ENCODE data around the gene PDS5B. TPM values are rescaled to one million over a fixed set of nuclear protein-coding genes. Genes with fewer than 3 reads are reported as not detected.

PDS5B gene
- total and polyA plus RNA-seq, 11 donors: 3.7 to 28.8 (median 18.6) TPM

DNA sequence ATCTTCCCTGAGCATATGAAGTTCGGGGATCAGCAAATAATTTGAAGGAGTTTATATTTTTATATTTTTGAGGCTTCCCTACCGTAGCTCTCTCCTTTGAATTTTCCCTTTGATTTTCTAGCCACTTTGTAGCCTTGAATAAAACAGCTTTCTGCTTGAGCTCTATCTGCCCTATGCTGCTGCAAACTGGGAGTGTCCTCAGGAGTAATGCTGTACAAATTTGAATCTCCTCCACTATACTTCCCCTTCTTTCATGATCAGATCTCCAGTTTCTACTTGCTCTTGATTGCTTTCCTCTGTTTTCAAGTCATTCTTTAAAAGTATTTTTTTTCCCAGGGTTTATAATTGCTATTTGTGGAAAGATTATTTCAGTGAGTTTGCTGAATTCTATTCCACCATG lies 14.6 kb downstream of the PDS5B start:
- no peak for DNase-seq
- WGBS, 4 donors: 63 to 85% (median 75%) methylated on average over 2 of the region's 2 CpGs
- intact Hi-C loops (cut with DNase I): no loop called here
- no peak for TF ChIP-seq POLR2A (IDR thresholded peaks at IDR 0.05)
- TF ChIP-seq, protein P1, sequence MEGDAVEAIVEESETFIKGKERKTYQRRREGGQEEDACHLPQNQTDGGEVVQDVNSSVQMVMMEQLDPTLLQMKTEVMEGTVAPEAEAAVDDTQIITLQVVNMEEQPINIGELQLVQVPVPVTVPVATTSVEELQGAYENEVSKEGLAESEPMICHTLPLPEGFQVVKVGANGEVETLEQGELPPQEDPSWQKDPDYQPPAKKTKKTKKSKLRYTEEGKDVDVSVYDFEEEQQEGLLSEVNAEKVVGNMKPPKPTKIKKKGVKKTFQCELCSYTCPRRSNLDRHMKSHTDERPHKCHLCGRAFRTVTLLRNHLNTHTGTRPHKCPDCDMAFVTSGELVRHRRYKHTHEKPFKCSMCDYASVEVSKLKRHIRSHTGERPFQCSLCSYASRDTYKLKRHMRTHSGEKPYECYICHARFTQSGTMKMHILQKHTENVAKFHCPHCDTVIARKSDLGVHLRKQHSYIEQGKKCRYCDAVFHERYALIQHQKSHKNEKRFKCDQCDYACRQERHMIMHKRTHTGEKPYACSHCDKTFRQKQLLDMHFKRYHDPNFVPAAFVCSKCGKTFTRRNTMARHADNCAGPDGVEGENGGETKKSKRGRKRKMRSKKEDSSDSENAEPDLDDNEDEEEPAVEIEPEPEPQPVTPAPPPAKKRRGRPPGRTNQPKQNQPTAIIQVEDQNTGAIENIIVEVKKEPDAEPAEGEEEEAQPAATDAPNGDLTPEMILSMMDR (IDR thresholded peaks at IDR 0.05): no peak
- Histone ChIP-seq H3K4me3 (no peak overlapping the region), H3K27me3 (no peaks in the 10 kb centered on the region), H3K36me3 (no peaks in the 10 kb centered on the region), H3K9me3 (peaks cover 0 to 17% (median 0%) of the 10 kb centered on the region in 12 donors), H3K4me1 (peaks cover 0 to 18% (median 9%) of the 10 kb centered on the region in 12 donors), H3K27ac (no peak overlapping the region)
- no peak for ATAC-seq

DNA sequence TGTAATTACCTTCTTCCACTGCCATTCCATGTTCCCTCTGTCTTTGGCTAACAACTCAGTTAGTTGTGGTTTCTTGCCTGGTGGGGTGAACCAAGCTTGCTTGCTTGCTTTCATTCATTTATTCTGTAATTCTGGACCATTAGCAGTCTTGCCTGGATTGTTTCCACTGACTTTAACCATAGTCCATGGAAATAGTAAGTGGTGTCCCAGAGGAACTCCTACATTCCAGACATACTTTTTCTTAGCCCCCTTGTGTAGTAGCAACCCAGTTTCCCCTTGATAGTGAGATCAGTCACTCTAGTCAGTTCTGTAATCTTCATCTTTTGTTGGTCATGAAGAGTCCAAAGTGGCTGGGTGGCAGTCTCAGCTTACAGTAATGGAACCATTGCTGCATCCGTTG lies 23.2 kb downstream of the PDS5B start:
- intact Hi-C loops (cut with DNase I): no loop called here
- Histone ChIP-seq H3K9me3 (peaks cover 0 to 29% (median 7%) of the 10 kb centered on the region in 12 donors), H3K4me1 (peaks cover 0 to 17% (median 0%) of the 10 kb centered on the region in 12 donors), H3K27me3 (no peaks in the 10 kb centered on the region), H3K36me3 (no peaks in the 10 kb centered on the region), H3K4me3 (no peak overlapping the region), H3K27ac (no peak overlapping the region)
- TF ChIP-seq, protein P1 (IDR thresholded peaks at IDR 0.05): no peak
- no peak for TF ChIP-seq POLR2A (IDR thresholded peaks at IDR 0.05)
- 44 to 62% (median 54%) methylated on average over 1 of the region's 1 CpG for WGBS, 4 donors
- DNase-seq: no peak
- no peak for ATAC-seq

DNA sequence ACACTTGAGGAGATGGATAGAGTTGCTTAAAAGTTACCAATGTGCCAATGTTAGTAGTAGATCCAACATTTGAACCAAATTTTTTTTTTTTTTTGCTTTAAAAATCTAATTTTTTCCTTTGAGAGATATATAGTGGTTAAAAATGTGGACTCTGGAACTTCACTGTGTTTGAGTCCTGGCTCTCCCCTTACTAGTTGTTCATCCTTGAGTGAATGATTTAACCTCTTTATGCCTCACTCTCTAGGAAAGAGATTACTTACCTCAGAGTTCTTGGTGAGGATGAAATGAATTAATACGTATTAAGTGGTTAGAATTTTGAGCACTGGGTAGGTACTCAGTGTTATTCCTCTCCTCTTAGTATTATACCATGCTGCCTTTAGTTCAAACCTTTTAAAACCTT lies 24.3 kb downstream of the PDS5B start:
- no peak for DNase-seq
- Histone ChIP-seq H3K9me3 (peaks cover 0 to 23% (median 7%) of the 10 kb centered on the region in 12 donors), H3K27ac (no peak overlapping the region), H3K36me3 (no peaks in the 10 kb centered on the region), H3K4me3 (no peak overlapping the region), H3K27me3 (no peaks in the 10 kb centered on the region), H3K4me1 (peaks cover 0 to 17% (median 1%) of the 10 kb centered on the region in 12 donors)
- 89 to 93% (median 92%) methylated on average over 1 of the region's 1 CpG for WGBS, 4 donors
- ATAC-seq: no peak
- TF ChIP-seq POLR2A (IDR thresholded peaks at IDR 0.05): no peak
- TF ChIP-seq, protein P1 (IDR thresholded peaks at IDR 0.05): no peak
- intact Hi-C loops (cut with DNase I): no loop called here

DNA sequence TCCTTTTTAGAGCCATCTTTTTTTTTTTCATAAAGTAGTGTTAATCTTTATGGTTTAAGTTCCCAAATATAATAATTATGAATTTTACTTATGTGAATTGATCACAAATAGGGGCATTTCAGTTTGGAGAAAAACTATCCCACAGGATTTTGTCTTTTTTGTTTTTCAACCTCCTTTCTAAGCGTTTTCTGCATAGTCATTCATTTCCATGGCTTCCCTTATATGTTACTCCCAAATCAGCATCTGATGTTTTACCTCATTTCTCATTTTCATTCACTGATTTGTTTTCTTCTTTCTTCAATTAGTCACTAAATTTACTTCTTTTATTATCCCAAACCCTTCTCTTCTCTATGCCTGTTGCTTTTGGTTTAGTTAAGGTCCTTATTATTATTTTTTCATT lies 24.7 kb downstream of the PDS5B start:
- no peaks in the 10 kb centered on the region for H3K27me3 ChIP-seq
- WGBS, 4 donors: 85 to 95% (median 90%) methylated on average over 1 of the region's 1 CpG
- H3K4me1 ChIP-seq: peaks cover 0 to 17% (median 1%) of the 10 kb centered on the region in 12 donors
- no peak overlapping the region for H3K4me3 ChIP-seq
- H3K9me3 ChIP-seq: peaks cover 0 to 21% (median 7%) of the 10 kb centered on the region in 12 donors
- H3K27ac ChIP-seq: no peak overlapping the region
- no peak for ATAC-seq
- intact Hi-C loops (cut with DNase I): no loop called here
- no peaks in the 10 kb centered on the region for H3K36me3 ChIP-seq
- no peak for DNase-seq
- TF ChIP-seq POLR2A (IDR thresholded peaks at IDR 0.05): no peak
- TF ChIP-seq, protein P1 (IDR thresholded peaks at IDR 0.05): no peak

All from heart left ventricle (tissue), 16 donors.